Occipital lobe (tissue), 2 donors: ENCODE data around the gene ANKS1B. TPM values are rescaled to one million over a fixed set of nuclear protein-coding genes. Genes with fewer than 3 reads are reported as not detected.
A peak's percentile ranks its signal among the peaks of the same experiment; 100 is the strongest.
"Not testable (repeated sequence)": the region's sequence is repeated elsewhere in the genome, so short reads cannot be mapped to it uniquely, and the experiment has no call there.

Source experiments
- DNase-seq: peaks from one replicate; lab custom pipeline; 2025; lab: John Stamatoyannopoulos, UW
- total RNA-seq: library from RNA; depleted of rRNA; stranded (reverse); fragments of >200 nt; gene quantifications from one replicate; pipeline ENCODE4 v1.2.3, GENCODE V29; 2014

ANKS1B gene
- total RNA-seq, 1 donor from 2014 or later = 452 TPM

DNA sequence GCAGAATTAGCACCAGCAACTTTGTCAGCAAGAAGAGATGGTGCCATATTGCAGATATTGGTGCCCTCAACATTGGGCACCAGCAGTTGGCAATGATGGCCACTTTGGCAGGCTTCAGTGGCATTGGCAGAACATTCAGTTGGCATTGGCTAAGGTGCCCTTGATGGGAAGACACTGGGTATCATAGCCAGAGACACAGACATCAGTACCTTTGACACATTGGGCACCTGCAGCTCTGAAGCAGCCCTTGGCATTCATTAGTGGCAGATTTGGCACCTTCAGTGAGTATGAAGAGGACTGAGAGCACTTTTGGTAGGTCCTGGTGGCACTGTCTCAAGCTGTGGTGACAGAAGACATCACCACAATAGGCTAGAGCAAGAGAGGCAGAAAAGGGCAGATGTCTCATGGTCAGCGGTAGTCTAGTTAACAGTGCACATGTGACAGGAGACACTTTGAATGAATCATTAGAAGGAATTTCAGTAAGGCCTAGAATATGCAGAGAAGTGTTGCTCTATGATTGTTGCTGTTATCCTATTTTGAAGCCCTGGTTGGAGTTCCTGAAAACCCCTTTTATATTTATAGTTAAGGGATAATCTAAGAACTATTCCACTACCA lies 917.5 kb downstream of the ANKS1B start:
- no peak for DNase-seq

DNA sequence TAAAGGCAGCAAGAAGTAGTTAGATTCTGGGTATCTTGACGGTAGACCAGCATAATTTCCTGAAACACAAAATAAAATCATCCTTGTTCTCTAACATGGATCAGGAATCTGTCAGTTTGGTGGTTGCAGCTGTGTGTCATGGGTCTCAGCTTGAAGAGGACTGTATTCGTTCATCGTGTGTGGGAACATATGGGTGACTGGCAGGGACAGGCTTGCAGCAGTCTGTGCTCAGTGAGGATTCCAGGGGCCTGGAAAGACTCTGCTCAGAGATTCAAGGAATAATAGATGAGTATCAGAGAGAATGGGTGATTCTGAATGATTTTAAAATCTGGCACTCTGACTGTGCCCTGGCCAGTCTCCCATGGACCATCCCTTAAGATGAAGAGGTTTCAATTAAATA lies 918.0 kb downstream of the ANKS1B start:
- no peak for DNase-seq

DNA sequence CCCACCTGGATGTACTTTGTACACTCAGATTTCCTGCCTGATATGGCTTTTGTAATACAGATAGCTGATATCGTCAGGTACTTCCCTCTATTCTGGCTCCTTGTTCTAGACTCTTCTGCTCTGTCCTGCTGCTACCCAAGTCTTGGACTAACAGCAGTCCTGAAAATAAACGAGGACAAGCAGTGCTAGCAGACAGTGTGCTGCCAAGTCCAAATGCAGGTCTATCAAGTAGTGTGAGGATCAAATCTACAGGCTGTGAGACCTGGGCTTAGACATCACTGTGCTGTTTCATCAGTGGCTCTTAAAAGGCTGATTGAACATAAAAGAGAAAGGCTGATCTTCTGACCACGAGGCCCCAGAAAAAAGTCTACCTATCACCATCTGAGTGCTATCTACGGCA lies 921.6 kb downstream of the ANKS1B start:
- DNase-seq = peak; percentile 27

DNA sequence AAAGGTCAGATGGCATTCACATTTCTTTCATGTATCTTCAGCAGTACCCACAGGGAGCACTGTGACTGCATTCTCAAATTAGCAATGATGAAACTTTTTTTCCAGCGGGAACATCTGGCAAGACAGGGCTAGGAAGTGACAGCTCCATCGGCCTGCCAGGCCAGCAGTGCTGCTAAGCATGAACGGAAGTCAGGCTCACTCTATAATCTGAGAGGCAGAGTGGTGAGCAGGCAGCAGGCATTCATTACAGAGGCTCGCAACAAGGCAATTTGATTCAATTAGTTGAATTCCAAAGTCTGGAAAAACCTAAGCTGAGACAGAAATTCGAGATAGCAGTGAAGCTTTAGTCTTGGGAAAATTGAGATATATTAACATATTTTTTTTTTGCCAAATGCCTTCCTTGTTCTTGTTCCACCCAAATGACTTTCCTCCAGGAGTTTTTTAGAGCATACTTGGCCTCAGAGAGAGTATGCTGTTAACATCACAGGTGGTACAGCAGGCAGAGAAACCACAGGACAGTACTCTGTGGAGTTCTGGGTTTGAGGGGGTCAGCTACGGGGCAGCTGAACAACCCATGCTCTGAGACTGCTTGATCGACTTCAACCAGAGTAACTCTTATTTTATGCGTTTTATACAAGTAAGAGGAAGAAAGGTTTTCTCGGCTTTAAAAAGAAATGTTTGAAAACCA lies 924.8 kb downstream of the ANKS1B start:
- DNase-seq = no peak

DNA sequence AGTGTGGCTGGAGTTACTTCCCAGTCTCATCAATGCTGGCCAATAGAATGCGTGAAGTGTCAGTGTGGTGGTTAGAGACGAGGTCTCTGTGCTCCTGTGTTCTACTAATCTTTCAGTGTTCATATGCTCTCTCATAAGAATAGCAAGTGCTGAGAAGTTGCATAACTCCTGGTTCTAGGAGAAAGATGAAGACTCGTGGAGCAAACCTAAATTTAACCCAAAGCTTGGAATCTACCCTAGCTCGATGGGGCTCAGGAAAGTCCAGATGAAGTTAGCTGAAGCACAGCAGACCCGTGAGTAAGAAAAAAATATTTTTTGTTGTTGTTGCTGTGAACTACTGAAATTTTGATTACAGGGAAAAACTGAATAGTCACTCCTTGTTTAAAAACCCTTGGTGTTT lies 927.1 kb downstream of the ANKS1B start:
- no peak for DNase-seq

DNA sequence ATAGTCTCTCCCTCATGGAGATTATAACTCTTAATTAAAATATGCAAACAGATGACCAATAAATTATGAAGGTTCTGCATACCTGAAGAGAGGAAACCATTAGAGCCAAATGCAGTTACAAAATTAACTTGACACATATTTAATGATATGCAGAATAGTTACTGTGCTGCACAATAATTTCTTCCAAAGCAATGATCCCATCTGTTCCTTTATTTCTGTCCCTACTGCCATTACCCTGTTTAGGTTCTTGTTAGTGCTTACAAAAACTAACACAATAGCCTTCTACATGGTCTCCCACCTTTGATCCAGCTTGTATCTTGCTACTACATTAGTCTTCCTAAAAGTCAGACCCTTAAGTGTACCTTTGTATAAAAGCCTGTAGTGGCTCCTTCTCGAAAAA lies 928.5 kb downstream of the ANKS1B start:
- no peak for DNase-seq

DNA sequence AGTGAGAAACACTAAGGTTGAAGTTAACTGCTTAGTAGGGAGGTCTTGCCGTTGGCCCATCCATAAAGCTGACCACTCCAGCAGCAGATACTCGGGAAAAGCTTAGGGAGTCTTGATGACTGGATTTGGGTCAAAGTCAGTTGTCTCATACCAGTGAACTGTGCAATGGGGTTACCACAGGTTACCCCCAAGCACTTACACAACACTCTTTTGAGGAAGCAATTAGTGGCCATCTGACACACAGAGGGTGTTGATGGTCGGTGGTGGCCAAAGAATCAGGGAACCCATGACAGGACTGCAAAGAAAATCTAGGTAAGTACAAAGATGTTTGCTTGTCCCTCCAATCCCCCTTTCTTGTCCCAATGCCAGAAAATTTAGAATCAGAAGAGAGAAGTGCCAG lies 929.4 kb downstream of the ANKS1B start:
- no peak for DNase-seq

DNA sequence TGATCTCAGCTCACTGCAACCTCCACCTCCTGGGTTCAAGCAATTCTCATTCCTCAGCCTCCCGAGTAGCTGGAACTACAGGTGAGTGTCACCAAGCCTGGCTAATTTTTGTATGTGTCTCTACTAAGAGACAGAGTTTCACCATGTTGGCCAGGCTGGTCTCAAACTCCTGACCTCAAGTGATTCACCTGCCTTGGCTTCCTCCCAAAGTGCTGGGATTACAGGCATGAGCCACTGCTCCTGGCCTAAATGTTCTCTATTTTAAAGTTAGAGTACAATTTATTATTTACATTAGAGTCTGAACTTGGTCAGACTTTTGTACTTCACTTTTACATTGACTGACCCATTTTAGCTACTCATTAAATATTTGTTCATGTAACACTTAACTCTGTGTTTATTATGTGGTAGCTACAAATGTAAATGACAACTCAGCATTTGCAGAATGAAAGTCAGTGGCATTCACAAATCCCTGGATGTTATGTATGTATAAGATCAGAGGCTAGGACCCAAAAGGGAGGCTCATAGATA lies 930.1 kb downstream of the ANKS1B start:
- DNase-seq = no peak

DNA sequence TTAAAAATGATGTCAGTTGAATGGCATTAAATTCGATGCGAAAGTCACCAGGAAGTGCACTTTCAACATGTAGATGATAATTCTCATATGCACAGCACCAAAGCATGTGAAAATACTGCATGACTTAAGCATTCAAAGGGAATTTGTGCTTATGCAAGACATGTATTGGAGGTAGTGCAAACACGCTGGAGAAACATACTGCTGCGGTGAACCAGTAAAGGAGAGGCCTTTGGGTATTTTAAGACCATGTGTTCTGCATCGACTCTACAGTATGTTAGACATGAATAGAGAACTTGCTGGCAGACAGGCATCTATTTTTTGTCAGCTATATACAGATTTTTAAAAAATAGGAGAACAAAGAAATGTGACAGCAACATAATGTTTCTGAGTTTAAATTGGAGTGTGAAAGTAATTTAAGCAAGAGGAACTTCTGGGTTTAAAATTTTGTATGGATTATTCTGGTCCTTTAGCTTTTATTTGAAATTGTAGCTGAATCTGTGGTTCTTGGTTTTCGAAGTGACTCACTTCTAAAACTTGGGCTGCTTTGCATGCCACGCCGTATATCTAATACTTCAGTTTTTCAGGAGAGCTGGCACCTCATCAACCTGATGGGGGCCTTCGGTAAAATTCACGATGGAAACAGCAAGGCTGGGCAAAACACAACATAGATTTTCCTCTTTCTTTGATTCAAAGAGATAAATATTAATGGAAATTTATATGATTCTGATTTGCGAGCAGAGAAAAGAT lies 930.9 kb downstream of the ANKS1B start:
- DNase-seq = no peak

DNA sequence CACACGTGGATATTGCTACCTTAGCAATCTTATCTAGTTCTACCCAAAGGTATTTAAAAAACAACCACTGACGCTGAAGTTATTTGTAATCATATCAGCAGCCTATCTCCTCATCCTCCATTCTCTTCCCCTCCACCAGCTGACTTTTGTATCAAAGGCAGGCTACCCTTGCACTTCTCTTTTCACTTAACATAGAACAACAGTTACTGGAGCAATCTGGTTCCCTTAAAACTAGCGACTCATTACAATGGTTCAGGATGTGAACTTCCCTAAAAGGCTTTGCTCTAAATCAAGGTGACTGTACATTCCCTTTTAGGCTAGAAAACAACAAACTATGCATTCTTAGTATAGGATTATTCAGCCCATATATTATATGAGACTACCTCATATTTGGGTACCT lies 935.0 kb downstream of the ANKS1B start:
- no peak for DNase-seq

DNA sequence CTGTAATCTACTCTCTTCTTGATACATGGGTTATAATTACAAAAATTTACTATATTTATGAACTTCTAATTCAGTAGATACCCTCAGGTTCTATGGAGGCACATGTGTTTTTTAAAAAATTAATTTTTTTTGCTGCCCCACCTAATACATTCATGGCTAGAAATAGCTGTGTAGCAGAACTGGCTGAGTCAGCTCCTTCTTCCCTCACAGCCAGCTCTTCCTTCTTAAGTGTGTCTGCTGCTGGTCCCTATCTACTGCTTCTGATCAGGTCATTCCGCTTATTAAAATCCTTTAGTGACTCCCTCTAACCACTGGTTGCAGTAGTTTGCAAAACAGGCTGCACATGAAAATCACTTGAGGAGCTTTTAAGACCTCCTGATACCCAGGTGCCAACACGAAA lies 939.6 kb downstream of the ANKS1B start:
- DNase-seq = no peak

DNA sequence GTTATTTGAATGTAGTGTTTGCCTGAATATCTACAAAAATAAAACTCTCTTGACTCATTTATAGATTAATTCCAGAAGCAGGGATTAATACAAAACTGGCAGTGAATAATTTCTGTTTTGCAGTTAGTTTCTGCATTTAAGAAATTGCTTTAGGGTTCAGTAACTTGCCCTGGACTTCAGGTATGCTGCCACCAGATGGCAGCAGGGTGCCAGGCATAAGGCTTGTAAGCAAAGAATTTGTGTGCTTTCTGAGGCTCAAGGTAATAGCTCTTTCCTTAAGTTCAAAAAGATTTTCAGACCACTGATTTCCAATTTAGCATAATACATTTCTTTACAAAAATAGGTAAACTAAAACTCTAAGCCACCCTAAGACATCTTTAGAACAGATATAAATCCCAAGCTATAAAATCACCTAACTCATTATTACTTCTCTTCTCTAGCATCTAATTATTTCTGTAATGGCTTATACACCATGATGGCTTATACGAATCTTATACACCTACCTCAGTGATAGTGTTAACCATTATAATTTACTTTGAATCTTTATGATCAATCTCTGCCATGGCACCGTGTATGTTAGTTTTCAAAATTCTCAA lies 941.3 kb downstream of the ANKS1B start:
- DNase-seq = peak; percentile 51

DNA sequence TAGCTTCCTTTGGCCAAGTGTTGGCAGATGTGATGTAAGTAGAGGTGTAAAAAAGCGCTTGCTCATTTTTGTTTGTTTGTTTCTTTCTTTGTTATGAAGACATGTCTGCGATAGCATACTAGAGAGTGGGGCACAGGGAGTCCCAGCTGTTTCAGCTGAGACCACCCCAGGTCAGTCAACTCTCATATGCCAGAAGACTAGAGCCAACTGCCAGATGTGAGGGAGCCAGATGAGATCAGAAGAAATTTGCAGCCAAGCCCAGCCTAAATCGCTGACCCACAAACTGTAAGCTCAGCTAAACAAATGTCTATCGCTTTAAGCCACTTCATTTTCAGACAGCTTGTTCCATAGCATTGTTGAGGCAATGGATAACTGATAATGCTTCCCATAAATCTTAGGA lies 942.5 kb downstream of the ANKS1B start:
- no peak for DNase-seq

DNA sequence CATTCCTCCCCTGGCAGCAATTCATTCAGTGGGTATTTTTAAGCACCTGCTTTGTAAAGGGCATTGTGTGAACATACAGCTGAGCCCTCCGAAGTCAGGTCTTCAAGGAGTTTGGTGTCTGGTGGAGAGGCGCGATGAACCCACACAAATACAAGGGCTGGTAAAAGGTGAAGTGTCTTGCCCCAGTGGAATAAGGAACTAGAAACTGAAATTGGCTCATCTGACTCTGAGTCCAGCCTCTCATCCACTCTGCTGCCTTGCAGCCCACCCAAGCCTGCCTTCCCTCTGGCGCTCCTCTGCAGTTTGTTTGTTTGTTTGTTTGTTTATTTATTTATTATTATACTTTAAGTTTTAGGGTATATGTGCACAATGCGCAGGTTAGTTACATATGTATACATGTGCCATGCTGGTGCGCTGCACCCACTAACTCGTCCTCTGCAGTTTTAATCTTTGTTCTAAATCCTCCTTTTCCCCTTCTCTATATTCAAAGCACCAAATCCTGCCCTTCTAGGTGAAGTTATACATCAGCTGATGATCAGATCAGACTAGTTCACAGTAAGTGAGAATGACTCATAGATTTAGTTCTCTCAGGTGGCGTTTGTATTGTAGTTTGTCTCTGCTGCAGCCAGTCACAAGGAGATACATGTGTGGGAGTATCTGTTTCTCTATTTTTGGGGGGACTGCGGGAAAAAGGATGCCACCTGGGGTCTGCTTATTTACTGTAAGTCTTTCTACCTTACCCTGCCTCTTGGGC lies 945.2 kb downstream of the ANKS1B start:
- DNase-seq = no peak

DNA sequence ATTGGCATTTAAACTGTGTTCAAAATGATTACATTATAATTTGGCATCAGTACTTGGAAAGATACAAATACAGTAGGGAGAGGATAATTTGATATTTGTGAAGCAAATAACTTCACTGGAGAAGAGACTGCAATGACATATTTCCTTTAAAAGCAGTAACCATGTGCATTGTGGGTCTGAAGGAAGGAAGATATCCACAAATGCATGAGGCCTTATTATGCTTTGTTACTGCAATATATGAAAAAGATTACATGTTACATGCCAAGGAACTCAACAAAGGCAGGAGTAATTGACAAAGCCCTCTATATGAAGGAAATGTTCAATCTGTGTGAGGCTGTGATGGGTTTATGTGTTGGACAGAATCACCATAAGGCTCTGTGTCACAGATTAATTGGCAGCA lies 948.2 kb downstream of the ANKS1B start:
- no peak for DNase-seq

DNA sequence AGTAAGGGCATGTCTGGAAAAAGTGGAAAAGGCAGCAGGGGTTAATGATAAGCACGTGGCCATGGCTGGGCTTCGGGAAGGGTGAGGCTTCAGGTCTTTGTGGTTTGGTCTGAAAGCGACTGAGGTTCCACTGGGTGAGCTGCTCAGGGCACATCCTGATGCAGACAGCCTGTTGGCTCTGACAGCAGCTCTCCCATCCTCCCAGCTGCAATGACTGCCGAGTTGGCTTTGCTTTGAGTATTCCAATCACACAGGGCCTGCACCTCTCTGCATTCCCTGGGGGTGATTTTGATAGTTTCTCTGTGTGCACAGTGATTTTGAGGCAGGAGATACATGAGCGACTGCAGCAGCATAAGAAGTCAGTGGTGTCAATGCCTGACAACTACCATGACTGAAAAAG lies 948.9 kb downstream of the ANKS1B start:
- DNase-seq = no peak

DNA sequence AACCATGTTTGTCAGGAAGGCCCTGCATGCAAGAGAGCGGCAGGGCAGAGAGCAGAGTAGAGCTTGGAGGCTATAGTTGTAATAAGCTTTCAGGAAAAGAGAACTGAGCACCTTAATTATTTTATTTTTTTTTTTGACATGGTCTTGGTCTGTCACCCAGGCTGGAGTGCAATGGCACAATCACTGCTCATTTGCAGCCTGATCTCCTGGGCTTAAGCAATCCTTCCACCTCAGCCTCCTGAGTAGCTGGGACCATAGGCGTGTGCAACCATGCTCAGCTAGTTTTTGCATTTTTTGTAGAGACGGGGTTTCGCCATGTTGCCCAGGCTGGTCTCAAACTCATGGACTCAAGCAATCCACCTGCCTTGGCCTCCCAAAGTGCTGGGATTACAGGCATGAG lies 950.5 kb downstream of the ANKS1B start:
- not testable (repeated sequence) for DNase-seq

DNA sequence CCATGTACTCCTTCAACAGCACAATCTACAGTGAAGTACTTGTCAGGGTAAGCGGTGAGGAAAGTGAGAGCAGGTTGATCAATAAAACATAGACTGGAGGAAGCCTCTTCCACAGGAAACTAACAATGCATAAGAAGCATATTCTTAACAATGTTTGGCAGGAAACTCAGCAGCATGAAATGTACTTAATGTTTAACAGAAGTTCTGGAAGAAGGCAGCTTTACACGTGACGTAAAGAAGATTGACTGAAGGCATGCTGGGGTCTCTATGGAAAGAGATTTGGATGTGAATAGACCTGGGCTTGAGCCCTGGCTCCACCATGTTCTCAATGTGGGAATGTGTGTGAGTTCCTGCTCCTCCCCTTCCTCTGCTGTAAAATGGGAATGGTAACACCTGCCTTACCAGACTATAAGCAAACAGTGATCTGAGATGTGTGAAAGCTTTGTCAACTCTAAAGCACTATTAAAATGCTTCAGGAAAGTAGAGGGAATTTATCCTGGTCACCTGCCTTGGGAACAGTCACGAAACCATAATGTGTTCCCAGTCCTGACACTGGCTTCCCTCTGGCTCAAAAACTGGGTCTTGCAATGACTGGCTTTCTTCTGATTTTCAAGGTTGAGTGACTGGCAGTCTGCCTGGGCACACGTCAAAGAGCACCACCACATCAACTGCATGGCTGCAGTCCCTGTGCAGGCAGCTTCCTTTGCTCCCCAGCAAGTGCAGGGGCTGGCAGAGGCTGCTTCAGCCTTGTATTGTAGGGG lies 955.0 kb downstream of the ANKS1B start:
- no peak for DNase-seq

DNA sequence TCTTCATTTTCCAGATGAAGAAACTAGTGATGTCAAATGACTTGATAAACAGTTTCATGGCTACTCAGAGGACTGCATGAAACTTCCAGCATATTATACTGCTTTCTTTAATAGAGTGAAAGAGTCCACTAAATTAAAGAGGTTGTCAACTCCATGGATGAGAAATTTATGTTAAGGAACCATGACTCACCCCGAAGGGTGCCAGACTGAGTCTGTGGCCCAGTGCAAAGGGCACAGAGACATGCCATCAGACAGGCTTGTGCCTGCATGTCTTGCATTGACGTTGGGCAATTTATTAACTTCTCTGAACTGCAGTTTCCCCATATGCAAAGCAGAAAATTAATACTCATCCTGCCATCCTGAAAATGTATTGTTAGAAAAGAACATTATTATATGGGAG lies 957.3 kb downstream of the ANKS1B start:
- DNase-seq = no peak

DNA sequence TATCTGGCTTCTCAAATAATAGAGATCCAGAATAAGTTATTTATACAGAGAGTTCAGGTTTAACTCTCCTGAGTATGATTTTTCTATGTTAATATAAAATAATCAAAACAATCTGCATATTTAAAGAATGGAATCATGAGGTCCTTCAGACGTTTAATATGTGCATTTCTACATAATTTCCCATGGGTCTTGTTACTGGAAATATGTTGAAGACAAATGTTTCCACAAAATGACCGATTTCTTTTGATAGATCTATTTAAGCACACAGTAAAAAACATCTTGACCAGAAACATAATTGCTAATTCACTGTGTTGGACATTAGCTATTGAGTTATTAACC lies 957.7 kb downstream of the ANKS1B start:
- no peak for DNase-seq
